H9 (cell line): Measurements from ENCODE around the gene HOXC6. TPM values are rescaled to one million over a fixed set of nuclear protein-coding genes. Genes with fewer than 3 reads are reported as not detected.

ENCODE experiments used
- DNase-seq: peaks from one replicate; pipeline ENCODE4 v3.0.0-alpha.2; 2017
- H2AFZ ChIP-seq: one replicate; pipeline ENCODE4 v1.6.1; 2013; ENCODE audit warnings: mild to moderate bottlenecking, low read length, control low read depth, moderate library complexity
- H2AK5ac ChIP-seq: 2 replicates; pipeline ENCODE4 v1.6.1; 2013; ENCODE audit warnings: low read length, control low read depth, mixed read lengths; ENCODE audit not compliant: insufficient read length
- H2BK120ac ChIP-seq: one replicate; pipeline ENCODE4 v1.6.1; 2013; ENCODE audit warnings: low read depth, mild to moderate bottlenecking, low read length, control low read depth, inconsistent platforms; ENCODE audit not compliant: poor library complexity, severe bottlenecking
- H2BK12ac ChIP-seq: 2 replicates; pipeline ENCODE4 v1.6.1; 2013; ENCODE audit warnings: low read length, control low read depth, mixed read lengths, low read depth; ENCODE audit not compliant: insufficient read length
- H2BK15ac ChIP-seq: 2 replicates; pipeline ENCODE4 v1.6.1; 2013; ENCODE audit warnings: low read depth, low read length, control low read depth
- H2BK20ac ChIP-seq: one replicate; pipeline ENCODE4 v1.6.1; 2013; ENCODE audit warnings: low read depth, mild to moderate bottlenecking, low read length, control low read depth, inconsistent platforms; ENCODE audit not compliant: poor library complexity, severe bottlenecking
- H2BK5ac ChIP-seq: 2 replicates; pipeline ENCODE4 v1.6.1; 2013; ENCODE audit warnings: low read length, control low read depth, mixed read lengths; ENCODE audit not compliant: insufficient read length
- H3K14ac ChIP-seq: 2 replicates; pipeline ENCODE4 v1.6.1; 2013; ENCODE audit warnings: low read length, control low read depth; ENCODE audit not compliant: insufficient read depth
- H3K18ac ChIP-seq: 2 replicates; pipeline ENCODE4 v1.6.1; 2013; ENCODE audit warnings: low read depth, mild to moderate bottlenecking, mixed read lengths, low read length, control low read depth; ENCODE audit not compliant: insufficient read length
- H3K23ac ChIP-seq: 2 replicates; pipeline ENCODE4 v1.6.1; 2013; ENCODE audit warnings: low read length, control low read depth, mixed read lengths, low read depth; ENCODE audit not compliant: insufficient read length
- H3K23me2 ChIP-seq: 2 replicates; pipeline ENCODE4 v1.6.1; 2013; ENCODE audit warnings: low read depth, mild to moderate bottlenecking, mixed read lengths, low read length, control low read depth; ENCODE audit not compliant: insufficient read length, poor library complexity, severe bottlenecking
- H3K27ac ChIP-seq: 2 replicates; pipeline ENCODE4 v1.5.1; 2013; ENCODE audit warnings: low read length, control low read depth, mixed read lengths, low read depth; ENCODE audit not compliant: insufficient read length
- H3K27me3 ChIP-seq: 2 replicates; pipeline ENCODE4 v1.6.1; 2013; ENCODE audit warnings: low read length, control low read depth, inconsistent platforms; ENCODE audit not compliant: insufficient read depth
- H3K4ac ChIP-seq: 2 replicates; pipeline ENCODE4 v1.6.1; 2013; ENCODE audit warnings: low read depth, mild to moderate bottlenecking, control low read depth, inconsistent platforms, low read length, moderate library complexity
- H3K4me1 ChIP-seq: 2 replicates; pipeline ENCODE4 v1.6.1; 2013; ENCODE audit warnings: low read length, control low read depth, inconsistent platforms; ENCODE audit not compliant: insufficient read depth
- H3K4me2 ChIP-seq: 2 replicates; pipeline ENCODE4 v1.6.1; 2013; ENCODE audit warnings: low read length, control low read depth, mixed read lengths; ENCODE audit not compliant: insufficient read length, insufficient read depth
- H3K56ac ChIP-seq: 2 replicates; pipeline ENCODE4 v1.6.1; 2013; ENCODE audit warnings: low read depth, mild to moderate bottlenecking, mixed read lengths, low read length, control low read depth; ENCODE audit not compliant: insufficient read length
- H3K79me1 ChIP-seq: 2 replicates; pipeline ENCODE4 v1.6.1; 2013; ENCODE audit warnings: low read depth, mild to moderate bottlenecking, moderate library complexity, low read length, control low read depth, inconsistent platforms; ENCODE audit not compliant: insufficient read depth, poor library complexity, severe bottlenecking
- H3K79me2 ChIP-seq: 2 replicates; pipeline ENCODE4 v1.6.1; 2013; ENCODE audit warnings: low read length, control low read depth, inconsistent platforms; ENCODE audit not compliant: insufficient read depth
- H3K9ac ChIP-seq: 2 replicates; pipeline ENCODE4 v1.6.1; 2013; ENCODE audit warnings: low read length, control low read depth, mixed read lengths; ENCODE audit not compliant: insufficient read length; ENCODE audit errors: extremely low read depth
- H3K9me3 ChIP-seq: one replicate; pipeline ENCODE4 v1.6.1; 2013; ENCODE audit warnings: low read depth, low read length, inconsistent platforms; ENCODE audit not compliant: control insufficient read depth
- H3T11ph ChIP-seq: one replicate; pipeline ENCODE4 v1.6.1; 2013; ENCODE audit warnings: mild to moderate bottlenecking, low read length, control low read depth, inconsistent platforms
- H4K20me1 ChIP-seq: one replicate; pipeline ENCODE4 v1.6.1; 2013; ENCODE audit not compliant: control insufficient read depth, insufficient read length, insufficient read depth
- H4K5ac ChIP-seq: 2 replicates; pipeline ENCODE4 v1.6.1; 2013; ENCODE audit warnings: low read depth, mild to moderate bottlenecking, mixed read lengths, low read length, control low read depth; ENCODE audit not compliant: insufficient read length
- H4K8ac ChIP-seq: replicated peaks from 2 replicates; pipeline ENCODE4 v1.6.1; 2013; ENCODE audit warnings: low read length, control low read depth, mixed read lengths, low read depth; ENCODE audit not compliant: insufficient read length
- H4K91ac ChIP-seq: 2 replicates; pipeline ENCODE4 v1.6.1; 2013; ENCODE audit warnings: low read depth, mild to moderate bottlenecking, moderate library complexity, mixed read lengths, low read length, control low read depth; ENCODE audit not compliant: insufficient read length
- H3K27ac Mint-ChIP-seq, 3 experiments: 2 replicates in 2 of 3; 3 replicates in 1 of 3; pipeline ENCODE4 v1.8.0; 2020 to 2021; ENCODE audit warnings: mixed read lengths in 3 of 3, mild to moderate bottlenecking in 1 of 3, moderate library complexity in 1 of 3
- H3K27me3 Mint-ChIP-seq: 2 replicates; pipeline ENCODE4 v1.8.0; 2021; ENCODE audit warnings: low read depth, mild to moderate bottlenecking, moderate library complexity, mixed read lengths
- H3K36me3 Mint-ChIP-seq, 3 experiments: 2 replicates in 2 of 3; 3 replicates in 1 of 3; pipeline ENCODE4 v1.8.0; 2020 to 2021; ENCODE audit warnings: low read depth in 3 of 3, mixed read lengths in 3 of 3; ENCODE audit not compliant: insufficient read depth in 1 of 3
- H3K4me1 Mint-ChIP-seq, 2 experiments: 2 replicates each; pipeline ENCODE4 v1.8.0; 2020; ENCODE audit warnings: mixed read lengths in 2 of 2
- H3K4me3 Mint-ChIP-seq, 2 experiments: 2 replicates in 1 of 2; 3 replicates in 1 of 2; pipeline ENCODE4 v1.8.0; 2020 to 2021; ENCODE audit warnings: mild to moderate bottlenecking in 2 of 2, mixed read lengths in 2 of 2, moderate library complexity in 1 of 2
- H3K9me3 Mint-ChIP-seq, 2 experiments: 2 replicates in 1 of 2; 3 replicates in 1 of 2; pipeline ENCODE4 v1.8.0; 2020; ENCODE audit warnings: mild to moderate bottlenecking in 2 of 2, mixed read lengths in 2 of 2, moderate library complexity in 1 of 2
- WGBS: extraction: QIAGEN DNeasy Blood & Tissue Kit; methylation state at CpG from one replicate; pipeline ENCODE4 v1.1.7; 2013; ENCODE audit warnings: missing lambda C conversion rate, low lambda C conversion rate, mixed read lengths; ENCODE audit not compliant: insufficient read length; ENCODE audit errors: extremely low coverage; 5-methylcytosine and 5-hydroxymethylcytosine counted together
- total RNA-seq: library from RNA; stranded (reverse); gene quantifications from 2 replicates; pipeline ENCODE4 v1.2.1, GENCODE V29; 2021
- TF ChIP-seq, protein P1 (sequence below): fragments of 200-600 bp; sonication (generic); conservative IDR thresholded peaks from 3 replicates; pipeline ENCODE4 v1.8.0; 2021; ENCODE audit warnings: antibody characterized with exemption, mild to moderate bottlenecking

Gene HOXC6
- total RNA-seq, 1 experiment from 2014 or later = not detected

DNA sequence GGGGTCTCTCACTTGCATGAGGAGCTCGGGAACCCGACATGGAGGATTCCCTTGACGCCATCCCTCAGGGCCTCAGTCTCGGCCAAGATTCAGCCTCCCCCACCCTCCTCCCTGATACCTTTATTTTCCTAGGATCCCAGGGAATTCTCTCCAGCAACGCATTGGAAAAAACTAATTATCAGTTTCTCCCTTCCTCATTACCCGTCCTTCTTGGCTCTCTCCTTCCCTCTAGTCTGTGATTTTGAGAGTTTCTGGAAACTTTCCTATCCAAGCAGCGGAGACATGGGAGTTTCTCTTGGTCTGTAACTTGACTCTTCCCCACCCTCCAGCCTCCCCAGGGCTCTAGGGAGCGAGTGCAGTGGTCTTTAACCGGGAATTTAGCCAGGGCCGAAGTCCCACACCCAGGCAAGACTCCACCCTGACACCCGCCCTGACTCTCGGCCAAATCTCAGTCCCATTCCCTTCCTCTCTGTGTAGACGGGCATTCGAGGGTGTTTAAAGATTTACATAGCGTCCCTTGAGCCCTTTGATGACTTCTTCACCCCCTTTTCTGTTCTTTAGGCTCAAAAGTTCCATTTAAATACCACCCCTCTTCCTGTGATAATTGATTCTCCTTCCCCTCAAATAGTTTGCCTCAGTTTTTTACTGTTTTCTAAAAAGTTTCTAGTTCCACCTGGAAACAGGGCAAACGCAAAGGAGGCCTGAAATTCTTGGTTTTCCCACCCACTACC is 11.3 kb downstream of the HOXC6 start:
- H3K23me2 ChIP-seq = no peaks in the 10 kb centered on the region
- H2BK20ac ChIP-seq = no peak overlapping the region
- H3K56ac ChIP-seq = no peak overlapping the region
- peaks cover 7 to 8% of the 10 kb centered on the region in 2 experiments; a peak in 4 of 5 replicates for H3K9me3 Mint-ChIP-seq
- no peak overlapping the region for H3K9ac ChIP-seq
- no peak overlapping the region for H3K27ac Mint-ChIP-seq
- H3K27ac ChIP-seq = no peak overlapping the region
- no peak overlapping the region for H2AK5ac ChIP-seq
- no peak overlapping the region for H3K18ac ChIP-seq
- TF ChIP-seq, protein P1, sequence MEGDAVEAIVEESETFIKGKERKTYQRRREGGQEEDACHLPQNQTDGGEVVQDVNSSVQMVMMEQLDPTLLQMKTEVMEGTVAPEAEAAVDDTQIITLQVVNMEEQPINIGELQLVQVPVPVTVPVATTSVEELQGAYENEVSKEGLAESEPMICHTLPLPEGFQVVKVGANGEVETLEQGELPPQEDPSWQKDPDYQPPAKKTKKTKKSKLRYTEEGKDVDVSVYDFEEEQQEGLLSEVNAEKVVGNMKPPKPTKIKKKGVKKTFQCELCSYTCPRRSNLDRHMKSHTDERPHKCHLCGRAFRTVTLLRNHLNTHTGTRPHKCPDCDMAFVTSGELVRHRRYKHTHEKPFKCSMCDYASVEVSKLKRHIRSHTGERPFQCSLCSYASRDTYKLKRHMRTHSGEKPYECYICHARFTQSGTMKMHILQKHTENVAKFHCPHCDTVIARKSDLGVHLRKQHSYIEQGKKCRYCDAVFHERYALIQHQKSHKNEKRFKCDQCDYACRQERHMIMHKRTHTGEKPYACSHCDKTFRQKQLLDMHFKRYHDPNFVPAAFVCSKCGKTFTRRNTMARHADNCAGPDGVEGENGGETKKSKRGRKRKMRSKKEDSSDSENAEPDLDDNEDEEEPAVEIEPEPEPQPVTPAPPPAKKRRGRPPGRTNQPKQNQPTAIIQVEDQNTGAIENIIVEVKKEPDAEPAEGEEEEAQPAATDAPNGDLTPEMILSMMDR = no peak
- H3K14ac ChIP-seq = no peak overlapping the region
- no peaks in the 10 kb centered on the region for H3K4me1 ChIP-seq
- H2BK5ac ChIP-seq = no peak overlapping the region
- H3K23ac ChIP-seq = no peak overlapping the region
- peaks cover 100% of the 10 kb centered on the region for H3K27me3 Mint-ChIP-seq
- H4K20me1 ChIP-seq = no peaks in the 10 kb centered on the region
- peaks cover 0 to 6% of the 10 kb centered on the region in 2 experiments; a peak in 2 of 4 replicates for H3K4me1 Mint-ChIP-seq
- no peak overlapping the region for H2BK120ac ChIP-seq
- H3K4ac ChIP-seq = no peak overlapping the region
- peaks cover 0 to 4% (median 0%) of the 10 kb centered on the region in 3 experiments; a peak in 2 of 7 replicates for H3K36me3 Mint-ChIP-seq
- no peak overlapping the region for H2AFZ ChIP-seq
- DNase-seq = no peak
- H3K79me2 ChIP-seq = no peaks in the 10 kb centered on the region
- H3K4me2 ChIP-seq = no peak overlapping the region
- H4K5ac ChIP-seq = no peak overlapping the region
- no peaks in the 10 kb centered on the region for H3K79me1 ChIP-seq
- no CpG with 5 or more reads among the region's 16 CpGs for WGBS
- H4K8ac ChIP-seq = no peak overlapping the region
- H2BK15ac ChIP-seq = no peak overlapping the region
- H3T11ph ChIP-seq = no peak overlapping the region
- no peaks in the 10 kb centered on the region for H3K9me3 ChIP-seq
- peaks cover 100% of the 10 kb centered on the region for H3K27me3 ChIP-seq
- H3K4me3 Mint-ChIP-seq = peak overlapping the region in 1 of 2 experiments; percentile 5; a peak in 1 of 5 replicates
- no peak overlapping the region for H2BK12ac ChIP-seq
- H4K91ac ChIP-seq = no peak overlapping the region
